GDM1 (cell line): ENCODE data around the gene RNF223.
"Not testable (repeated sequence)": the region's sequence is repeated elsewhere in the genome, so short reads cannot be mapped to it uniquely, and the experiment has no call there.

Experiments used
- DNase-seq: peaks from one replicate; lab custom pipeline; 2025; lab: John Stamatoyannopoulos, UW

Gene RNF223

DNA sequence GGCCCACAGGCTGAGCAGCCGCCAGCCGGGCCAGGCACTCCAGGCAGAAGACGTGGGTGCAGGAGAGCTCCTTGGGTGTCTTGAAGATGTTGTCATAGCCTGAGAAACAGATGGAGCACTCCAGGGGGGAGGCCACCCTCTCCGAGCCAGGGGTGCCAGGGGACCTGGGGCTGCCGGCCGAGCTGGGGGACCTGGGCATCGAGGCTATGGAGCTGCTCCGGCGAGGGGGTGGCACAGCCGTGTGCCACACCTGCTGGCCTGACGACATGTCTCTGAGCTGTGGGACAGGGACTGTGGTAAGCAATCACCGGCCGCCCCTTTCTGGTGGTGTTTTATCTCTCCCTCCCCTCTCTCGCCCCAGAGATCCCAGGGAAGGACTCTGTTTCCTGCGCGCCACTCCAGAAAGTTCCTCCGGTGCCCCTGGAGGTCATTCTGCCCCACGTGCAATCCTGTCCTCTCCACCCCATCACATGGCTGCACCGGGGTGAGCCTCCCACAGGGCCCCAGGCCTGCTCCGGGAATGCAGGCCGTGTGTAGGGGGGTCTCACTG, 1.7 kb downstream of the RNF223 start:
- no peak for DNase-seq

GRCh38 chr1:1071486-1072298, 2.4 kb downstream of the RNF223 start:
- DNase-seq, result no peak

DNA sequence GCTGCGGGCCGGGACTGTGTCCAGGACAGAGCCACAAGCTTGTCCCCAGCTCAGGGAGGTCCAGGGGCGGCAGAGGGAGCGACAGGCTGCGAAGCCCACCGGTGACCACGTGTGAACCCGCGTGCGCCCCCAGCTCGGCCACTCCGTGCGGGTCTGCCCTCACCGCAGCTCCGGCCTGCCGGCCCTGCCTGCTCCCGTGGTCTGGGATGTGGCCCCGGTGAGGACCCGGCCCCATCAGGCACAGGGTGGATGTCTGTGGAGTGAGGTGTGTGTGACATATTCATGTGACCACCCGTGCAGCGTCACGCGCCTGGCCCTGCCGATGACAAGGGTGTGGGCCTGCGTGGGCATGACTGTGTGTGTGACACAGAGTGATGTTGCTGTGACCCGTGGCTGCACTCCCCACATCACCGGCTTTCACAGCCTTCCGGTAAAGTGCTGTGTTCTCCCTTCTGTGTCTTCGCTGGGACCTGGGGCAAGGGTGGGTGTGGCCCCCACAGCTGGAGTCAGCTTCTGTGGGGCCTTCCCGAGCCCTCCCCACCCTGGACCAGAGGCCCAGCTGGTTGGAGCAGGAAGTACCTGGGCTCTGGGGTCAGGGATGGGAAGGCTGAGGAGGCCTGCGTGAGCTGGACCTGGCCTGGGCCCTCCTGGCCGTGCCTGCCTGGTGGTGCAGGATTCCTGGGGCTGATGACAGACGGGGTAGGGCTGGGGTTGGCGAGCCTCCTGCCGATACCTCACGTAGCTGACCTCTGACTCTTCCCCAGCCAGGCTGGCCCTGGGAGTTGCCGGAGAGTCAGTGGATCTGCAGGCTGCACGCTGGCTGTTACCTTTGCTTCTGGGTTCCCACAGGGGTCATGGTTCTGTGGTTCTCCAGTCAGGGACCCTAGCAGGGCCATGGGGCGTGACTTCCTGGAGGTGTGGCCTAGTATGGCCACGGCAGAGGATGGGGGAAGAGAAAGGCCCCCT, 4.1 kb downstream of the RNF223 start:
- no peak for DNase-seq

DNA sequence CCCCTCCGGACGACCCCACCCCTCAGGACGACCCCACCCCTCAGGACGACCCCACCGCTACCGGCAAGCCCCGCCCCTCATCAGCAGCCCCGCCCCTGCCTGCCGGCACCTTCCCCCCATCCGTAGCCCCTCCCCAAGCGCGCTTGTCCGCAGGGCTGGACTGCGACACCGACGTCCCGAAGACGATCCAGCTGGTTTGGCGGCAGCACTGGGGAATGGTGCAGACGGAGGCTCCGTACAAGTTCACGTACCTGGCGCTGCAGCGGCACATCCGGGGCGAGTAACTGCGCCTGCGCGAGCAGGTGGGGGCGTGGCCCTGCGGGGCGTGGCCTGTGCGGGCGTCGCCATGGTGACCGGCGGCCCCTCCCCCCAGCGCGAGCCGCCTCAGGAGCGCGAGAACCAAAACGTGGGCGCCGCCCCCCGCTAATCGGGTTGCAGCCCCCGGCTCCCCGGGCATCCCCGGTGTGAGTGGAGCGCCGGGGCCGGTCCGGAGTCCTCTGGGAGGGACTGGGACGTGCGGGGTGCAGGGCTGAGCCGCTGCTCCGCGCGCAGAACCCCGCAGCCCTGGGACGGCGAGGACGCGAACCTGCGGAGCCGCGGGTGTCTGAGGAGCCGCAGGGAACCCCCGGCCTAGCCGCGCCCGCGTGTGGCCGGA, 4.9 kb downstream of the RNF223 start:
- peak; percentile 32 for DNase-seq

DNA sequence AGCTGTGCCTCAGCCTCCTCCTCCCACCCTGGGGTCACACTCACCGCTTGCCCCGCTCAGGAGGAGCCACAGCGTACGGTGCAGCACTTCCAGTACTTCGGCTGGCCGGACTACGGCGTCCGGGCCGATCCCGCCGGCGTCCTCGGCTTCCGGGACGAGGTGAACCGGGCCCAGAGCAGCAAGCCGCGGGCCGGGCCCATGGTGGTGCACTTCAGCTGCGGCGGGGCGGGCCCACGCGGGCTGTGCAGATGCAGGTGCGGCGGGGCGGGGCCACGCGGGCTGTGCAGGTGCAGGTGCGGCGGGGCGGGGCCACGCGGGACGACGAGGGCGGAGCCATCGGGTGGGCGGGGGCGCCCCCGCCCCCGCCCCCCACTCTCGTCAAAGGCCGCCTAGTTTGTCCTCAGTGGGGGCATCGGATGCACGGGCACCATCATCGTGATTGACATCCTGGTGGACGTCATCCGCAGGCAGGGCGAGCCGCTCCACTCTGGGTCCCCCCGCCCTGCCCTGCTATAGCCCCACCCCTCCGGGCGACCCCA, 5.5 kb downstream of the RNF223 start:
- DNase-seq, result no peak

GRCh38 chr1:1067860-1068516, 6.1 kb downstream of the RNF223 start:
- no peak for DNase-seq

DNA sequence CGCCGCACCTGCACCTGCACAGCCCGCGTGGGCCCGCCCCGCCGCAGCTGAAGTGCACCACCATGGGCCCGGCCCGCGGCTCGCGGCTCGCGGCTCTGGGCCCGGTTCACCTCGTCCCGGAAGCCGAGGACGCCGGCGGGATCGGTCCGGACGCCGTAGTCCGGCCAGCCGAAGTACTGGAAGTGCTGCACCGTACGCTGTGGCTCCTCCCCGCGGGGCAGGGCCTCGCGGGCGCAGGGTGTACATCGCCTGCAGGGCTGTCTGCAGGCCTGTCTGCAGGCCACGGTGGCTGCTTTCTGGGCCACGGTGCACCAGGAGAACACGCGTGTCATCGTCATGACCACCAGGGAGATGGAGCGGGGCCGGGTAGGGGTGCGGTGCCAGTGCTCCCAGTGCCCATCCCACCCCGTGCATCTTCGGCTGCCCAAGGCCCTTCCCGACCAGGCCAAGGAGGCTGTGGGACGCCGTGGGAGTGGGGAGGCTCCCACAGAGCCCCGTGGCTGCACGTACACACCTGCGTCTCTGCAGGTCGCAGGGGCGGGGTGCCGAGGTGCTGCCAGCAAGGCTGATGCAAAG, 6.7 kb downstream of the RNF223 start:
- DNase-seq, result no peak

GRCh38 chr1:1066403-1067283, 7.5 kb downstream of the RNF223 start:
- no peak for DNase-seq

DNA sequence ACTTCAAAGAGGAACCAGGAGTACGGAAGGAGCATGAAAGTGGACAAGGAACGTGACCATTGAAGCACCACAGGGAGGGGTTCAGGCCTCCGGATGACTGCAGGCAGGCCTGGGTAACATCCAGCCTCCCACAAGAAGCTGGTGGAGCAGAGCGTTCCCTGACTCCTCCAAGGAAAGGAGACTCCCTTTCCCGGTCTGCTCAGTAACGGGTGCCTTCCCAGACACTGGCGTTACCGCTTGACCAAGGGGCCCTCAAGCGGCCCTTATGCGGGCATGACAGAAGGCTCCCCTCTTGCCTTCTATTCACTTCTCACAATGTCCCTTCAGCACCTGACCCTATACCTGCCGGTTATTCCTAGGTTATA, 8.2 kb downstream of the RNF223 start:
- DNase-seq, result not testable (repeated sequence)

GRCh38 chr1:1065265-1065939, 8.7 kb downstream of the RNF223 start:
- no peak for DNase-seq

DNA sequence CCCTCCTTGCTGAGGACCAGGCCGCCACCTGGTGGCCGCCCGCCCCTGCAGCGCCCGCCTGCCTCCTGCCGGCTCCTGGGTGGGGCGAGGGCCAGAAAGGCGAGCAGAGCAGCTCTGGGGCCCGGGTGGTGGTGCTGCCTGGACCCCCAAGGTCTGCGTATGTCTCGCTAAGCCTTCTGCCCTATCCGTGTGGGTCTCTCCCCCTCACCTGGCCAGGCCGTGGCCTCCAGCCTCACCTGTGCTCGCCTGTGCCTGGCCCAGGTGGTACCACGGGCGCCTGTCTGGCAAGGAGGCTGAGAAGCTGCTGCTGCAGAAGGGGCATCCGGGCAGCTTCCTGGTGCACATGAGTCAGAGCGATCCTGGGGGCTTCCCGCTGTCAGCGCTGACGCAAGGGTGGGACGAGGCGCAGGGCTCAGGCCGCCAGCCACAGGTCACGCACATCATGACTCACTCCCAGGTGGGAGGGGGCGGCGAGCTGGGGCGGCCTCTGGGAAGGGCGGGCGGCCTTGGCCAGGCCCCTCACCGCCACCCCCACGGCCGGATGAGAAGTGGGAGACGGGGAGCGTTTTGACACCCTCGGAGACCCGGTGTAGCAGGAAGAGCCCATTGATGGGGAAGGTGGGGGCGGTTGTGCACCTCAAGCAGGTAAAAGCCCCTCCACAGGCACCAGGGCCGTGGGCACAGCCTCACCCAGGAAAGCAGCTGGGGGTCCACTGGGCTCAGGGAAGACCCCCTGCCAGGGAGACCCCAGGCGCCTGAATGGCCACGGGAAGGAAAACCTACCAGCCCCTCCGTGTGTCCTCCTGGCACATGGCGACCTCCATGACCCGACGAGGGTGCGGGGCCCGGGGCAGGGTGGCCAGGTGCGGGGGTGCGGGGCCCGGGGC, 9.9 kb downstream of the RNF223 start:
- peak; percentile 40 for DNase-seq

DNA sequence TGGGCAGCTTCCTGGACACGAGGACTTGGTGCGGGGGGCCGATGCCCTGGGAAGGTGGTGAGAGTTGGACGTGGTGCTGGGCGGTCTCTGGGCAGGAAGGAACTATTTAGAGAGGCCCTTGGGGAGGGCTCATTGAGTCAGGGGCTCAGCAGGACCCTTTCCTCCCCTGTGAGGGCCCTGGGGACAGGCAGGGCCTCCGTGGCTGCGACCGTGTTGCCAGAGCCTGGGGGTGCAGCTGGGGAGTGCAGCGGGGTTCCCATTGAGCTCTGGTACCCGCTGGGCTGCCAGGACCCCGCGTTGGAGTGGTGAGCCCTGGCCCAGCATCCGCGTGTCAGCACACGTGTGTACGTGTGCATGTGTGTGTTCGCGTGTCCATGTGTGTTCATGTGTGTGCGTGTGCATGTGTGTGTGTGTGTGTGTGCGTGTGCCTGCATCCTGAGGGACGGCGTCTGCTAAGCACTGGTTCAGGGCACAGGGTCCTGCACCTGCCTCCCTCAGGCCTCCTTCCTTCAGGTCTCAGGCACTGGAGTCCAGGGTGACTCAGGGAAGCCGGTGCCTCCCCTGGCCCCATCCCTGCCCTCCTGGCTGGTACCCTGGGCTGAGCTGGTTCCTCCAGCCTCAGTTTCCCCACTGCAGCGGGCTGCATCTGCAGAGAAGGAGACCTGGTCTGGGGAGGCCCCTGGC, 10.7 kb downstream of the RNF223 start:
- DNase-seq, result no peak

- DNase-seq, result no peak
Observed at GRCh38 chr1:1062348-1063163, 11.6 kb downstream of the RNF223 start.

DNA sequence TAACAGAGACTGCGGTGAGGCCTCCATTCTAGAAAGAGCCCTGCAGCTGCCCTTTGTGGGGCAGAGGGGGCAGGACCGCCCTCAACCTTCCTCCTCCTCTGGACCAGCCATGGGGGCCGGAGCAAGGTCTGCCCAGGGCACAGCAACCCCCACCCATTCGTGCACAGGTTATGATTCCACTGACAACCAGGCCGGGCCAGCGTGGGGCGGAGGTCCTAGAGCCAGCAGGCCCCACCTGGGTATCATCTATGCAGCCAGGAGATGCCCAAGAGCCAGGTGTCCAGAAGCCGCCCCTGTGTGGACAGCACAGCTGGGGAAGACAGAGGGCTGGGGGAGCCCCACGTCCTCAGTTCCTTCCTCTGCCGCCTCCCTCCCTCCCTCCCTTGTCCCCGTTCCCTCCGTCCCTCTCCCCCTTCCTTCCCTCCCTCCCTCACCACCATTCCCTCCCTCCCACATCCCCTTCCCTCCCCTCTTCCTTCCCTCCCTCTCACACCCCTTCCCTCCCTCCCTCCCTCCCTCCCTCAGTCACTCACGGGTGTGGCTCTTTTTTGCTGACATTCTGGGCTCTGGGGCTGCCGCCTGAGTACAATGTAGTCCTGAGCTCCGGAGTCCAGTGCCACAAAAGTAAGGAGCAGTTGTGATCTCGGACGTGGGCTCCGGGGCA, 12.3 kb downstream of the RNF223 start:
- DNase-seq, result no peak

GRCh38 chr1:1060281-1061000, 13.7 kb downstream of the RNF223 start:
- no peak for DNase-seq
